Measurements from ENCODE around the gene CHPT1.

The CHPT1 gene

DNA sequence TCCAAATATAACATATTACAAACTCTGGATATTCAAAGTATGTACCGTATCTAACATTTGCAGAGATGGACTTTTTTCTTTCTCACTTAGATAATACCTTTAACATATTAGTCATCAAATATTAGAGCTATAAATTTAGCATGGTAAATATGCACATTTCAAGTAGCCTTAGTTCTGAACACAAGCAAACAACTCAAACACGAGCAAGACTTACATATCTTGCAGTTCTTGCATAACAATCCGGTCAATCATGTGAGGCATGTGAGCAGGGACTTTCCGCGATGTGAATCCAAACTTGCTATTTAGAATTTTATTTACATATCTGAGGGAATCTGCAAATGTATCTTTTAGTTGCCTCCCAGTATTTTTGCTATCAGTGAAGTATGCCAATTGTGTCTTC, 63.9 kb downstream of the CHPT1 start:
- no peak overlapping the region for H3K27ac ChIP-seq (replicated peaks)
- DNase-seq (ENCODE audit: low read depth in 1 of 2, low spot score in 1 of 2), result no peak
- no peaks in the 10 kb centered on the region for H3K27me3 ChIP-seq (ENCODE audit: insufficient read depth, poor library complexity, severe bottlenecking)
- TF ChIP-seq SPI1 (IDR thresholded peaks at IDR 0.05; ENCODE audit: borderline replicate concordance, low read depth), result no peak
- H3K4me3 ChIP-seq (replicated peaks; ENCODE audit: insufficient read depth, low read length), result no peak overlapping the region

DNA sequence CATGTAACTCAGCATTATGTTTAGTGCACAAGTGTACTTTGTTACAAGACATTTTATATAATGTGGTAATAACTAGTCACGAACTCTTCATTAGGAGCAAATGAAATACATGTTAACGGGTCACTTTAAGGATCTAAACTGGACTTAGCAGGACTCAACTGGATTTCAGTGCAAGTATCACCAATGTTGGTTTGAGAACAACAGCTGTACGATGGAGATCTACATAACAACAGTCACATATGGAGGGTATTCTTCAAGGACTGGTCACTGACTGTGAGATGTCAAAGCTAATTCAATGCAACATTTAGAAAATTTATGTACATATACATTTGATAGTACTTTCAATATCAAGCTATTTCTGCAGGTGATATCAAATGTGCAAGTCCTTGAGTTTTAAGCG, 64.3 kb downstream of the CHPT1 start:
- no peak for DNase-seq (ENCODE audit: low read depth in 1 of 2, low spot score in 1 of 2)
- TF ChIP-seq, protein P1, sequence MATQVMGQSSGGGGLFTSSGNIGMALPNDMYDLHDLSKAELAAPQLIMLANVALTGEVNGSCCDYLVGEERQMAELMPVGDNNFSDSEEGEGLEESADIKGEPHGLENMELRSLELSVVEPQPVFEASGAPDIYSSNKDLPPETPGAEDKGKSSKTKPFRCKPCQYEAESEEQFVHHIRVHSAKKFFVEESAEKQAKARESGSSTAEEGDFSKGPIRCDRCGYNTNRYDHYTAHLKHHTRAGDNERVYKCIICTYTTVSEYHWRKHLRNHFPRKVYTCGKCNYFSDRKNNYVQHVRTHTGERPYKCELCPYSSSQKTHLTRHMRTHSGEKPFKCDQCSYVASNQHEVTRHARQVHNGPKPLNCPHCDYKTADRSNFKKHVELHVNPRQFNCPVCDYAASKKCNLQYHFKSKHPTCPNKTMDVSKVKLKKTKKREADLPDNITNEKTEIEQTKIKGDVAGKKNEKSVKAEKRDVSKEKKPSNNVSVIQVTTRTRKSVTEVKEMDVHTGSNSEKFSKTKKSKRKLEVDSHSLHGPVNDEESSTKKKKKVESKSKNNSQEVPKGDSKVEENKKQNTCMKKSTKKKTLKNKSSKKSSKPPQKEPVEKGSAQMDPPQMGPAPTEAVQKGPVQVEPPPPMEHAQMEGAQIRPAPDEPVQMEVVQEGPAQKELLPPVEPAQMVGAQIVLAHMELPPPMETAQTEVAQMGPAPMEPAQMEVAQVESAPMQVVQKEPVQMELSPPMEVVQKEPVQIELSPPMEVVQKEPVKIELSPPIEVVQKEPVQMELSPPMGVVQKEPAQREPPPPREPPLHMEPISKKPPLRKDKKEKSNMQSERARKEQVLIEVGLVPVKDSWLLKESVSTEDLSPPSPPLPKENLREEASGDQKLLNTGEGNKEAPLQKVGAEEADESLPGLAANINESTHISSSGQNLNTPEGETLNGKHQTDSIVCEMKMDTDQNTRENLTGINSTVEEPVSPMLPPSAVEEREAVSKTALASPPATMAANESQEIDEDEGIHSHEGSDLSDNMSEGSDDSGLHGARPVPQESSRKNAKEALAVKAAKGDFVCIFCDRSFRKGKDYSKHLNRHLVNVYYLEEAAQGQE (IDR thresholded peaks at IDR 0.05; ENCODE audit: insufficient replicate concordance, low read depth), result no peak
- TF ChIP-seq, protein P2, sequence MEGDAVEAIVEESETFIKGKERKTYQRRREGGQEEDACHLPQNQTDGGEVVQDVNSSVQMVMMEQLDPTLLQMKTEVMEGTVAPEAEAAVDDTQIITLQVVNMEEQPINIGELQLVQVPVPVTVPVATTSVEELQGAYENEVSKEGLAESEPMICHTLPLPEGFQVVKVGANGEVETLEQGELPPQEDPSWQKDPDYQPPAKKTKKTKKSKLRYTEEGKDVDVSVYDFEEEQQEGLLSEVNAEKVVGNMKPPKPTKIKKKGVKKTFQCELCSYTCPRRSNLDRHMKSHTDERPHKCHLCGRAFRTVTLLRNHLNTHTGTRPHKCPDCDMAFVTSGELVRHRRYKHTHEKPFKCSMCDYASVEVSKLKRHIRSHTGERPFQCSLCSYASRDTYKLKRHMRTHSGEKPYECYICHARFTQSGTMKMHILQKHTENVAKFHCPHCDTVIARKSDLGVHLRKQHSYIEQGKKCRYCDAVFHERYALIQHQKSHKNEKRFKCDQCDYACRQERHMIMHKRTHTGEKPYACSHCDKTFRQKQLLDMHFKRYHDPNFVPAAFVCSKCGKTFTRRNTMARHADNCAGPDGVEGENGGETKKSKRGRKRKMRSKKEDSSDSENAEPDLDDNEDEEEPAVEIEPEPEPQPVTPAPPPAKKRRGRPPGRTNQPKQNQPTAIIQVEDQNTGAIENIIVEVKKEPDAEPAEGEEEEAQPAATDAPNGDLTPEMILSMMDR (IDR thresholded peaks at IDR 0.05; ENCODE audit: insufficient read depth, low read length), result no peak
- TF ChIP-seq GABPA (IDR thresholded peaks at IDR 0.05; ENCODE audit: low read depth) (no peak), POLR2AphosphoS5 (IDR thresholded peaks at IDR 0.05; ENCODE audit: low read depth) (no peak), SPI1 (IDR thresholded peaks at IDR 0.05; ENCODE audit: borderline replicate concordance, low read depth) (no peak)
- H3K4me3 ChIP-seq (replicated peaks; ENCODE audit: insufficient read depth, low read length), result no peak overlapping the region
- H3K27ac ChIP-seq (replicated peaks), result no peak overlapping the region
- H3K27me3 ChIP-seq (ENCODE audit: insufficient read depth, poor library complexity, severe bottlenecking), result no peaks in the 10 kb centered on the region

- H3K27me3 ChIP-seq (ENCODE audit: insufficient read depth, poor library complexity, severe bottlenecking), result no peaks in the 10 kb centered on the region
- DNase-seq (ENCODE audit: low read depth in 1 of 2, low spot score in 1 of 2), result peak in 1 of 2 experiments; percentile 25
- H3K4me3 ChIP-seq (replicated peaks; ENCODE audit: insufficient read depth, low read length), result no peak overlapping the region
- H3K27ac ChIP-seq (replicated peaks), result no peak overlapping the region
- TF ChIP-seq, protein P1 (IDR thresholded peaks at IDR 0.05; ENCODE audit: insufficient replicate concordance, low read depth), result no peak
- no peak for TF ChIP-seq POLR2AphosphoS5 (IDR thresholded peaks at IDR 0.05; ENCODE audit: low read depth)
- TF ChIP-seq SPI1 (IDR thresholded peaks at IDR 0.05; ENCODE audit: borderline replicate concordance, low read depth), result no peak
- TF ChIP-seq, protein P2 (IDR thresholded peaks at IDR 0.05; ENCODE audit: insufficient read depth, low read length), result no peak
- TF ChIP-seq GABPA (IDR thresholded peaks at IDR 0.05; ENCODE audit: low read depth), result no peak
These were observed 65.9 kb downstream of the CHPT1 start for GRCh38 chr12:101763246-101763931.

GRCh38 chr12:101764051-101764792, 66.8 kb downstream of the CHPT1 start:
- DNase-seq (ENCODE audit: low read depth in 1 of 2, low spot score in 1 of 2), result no peak
- H3K4me3 ChIP-seq (replicated peaks; ENCODE audit: insufficient read depth, low read length), result no peak overlapping the region
- H3K27me3 ChIP-seq (ENCODE audit: insufficient read depth, poor library complexity, severe bottlenecking), result no peaks in the 10 kb centered on the region
- TF ChIP-seq, protein P1 (IDR thresholded peaks at IDR 0.05; ENCODE audit: insufficient replicate concordance, low read depth), result no peak
- TF ChIP-seq GABPA (IDR thresholded peaks at IDR 0.05; ENCODE audit: low read depth), result no peak
- no peak for TF ChIP-seq SPI1 (IDR thresholded peaks at IDR 0.05; ENCODE audit: borderline replicate concordance, low read depth)
- no peak for TF ChIP-seq POLR2AphosphoS5 (IDR thresholded peaks at IDR 0.05; ENCODE audit: low read depth)
- TF ChIP-seq, protein P2 (IDR thresholded peaks at IDR 0.05; ENCODE audit: insufficient read depth, low read length), result no peak
- H3K27ac ChIP-seq (replicated peaks), result no peak overlapping the region
